Measurements from ENCODE around the gene OR4F6. TPM values are rescaled to one million over a fixed set of nuclear protein-coding genes. Genes with fewer than 3 reads are reported as not detected.
"Not testable (repeated sequence)": the region's sequence is repeated elsewhere in the genome, so short reads cannot be mapped to it uniquely, and the experiment has no call there.

The OR4F6 gene
- total RNA-seq, 1 experiment from 2014 or later = not detected

DNA sequence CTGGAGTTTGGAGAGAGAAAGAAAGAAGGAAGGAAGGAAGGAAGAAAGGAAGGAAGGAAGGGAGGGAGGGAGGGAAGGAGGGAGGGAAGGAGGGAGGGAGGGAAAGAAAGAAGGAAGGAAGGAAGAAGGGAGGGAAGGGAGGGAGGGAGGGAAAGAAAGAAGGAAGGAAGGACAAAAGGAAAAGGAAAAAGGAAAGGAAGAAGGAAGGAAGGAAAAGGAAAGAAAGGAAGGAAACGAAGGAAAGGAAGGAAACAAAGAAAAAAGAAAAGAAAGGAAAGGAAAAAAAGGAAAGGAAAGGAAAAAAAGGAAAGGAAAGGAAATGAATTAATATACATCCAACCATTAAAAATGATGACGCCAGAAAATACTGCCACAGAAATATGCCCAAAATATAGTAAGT, 18.7 kb upstream of the OR4F6 start:
- Histone ChIP-seq H2BK15ac (ENCODE audit: low read depth, low read length) (no peak overlapping the region), H2AK5ac (ENCODE audit: insufficient read length, low read length) (no peak overlapping the region), H2BK120ac (ENCODE audit: low read depth, low read length, poor library complexity, severe bottlenecking) (no peak overlapping the region), H2AFZ (ENCODE audit: low read length) (no peak overlapping the region), H2BK12ac (ENCODE audit: insufficient read length, low read depth, low read length) (no peak overlapping the region), H3K4me1 (ENCODE audit: insufficient read depth, low read length) (no peaks in the 10 kb centered on the region), H3K9me3 (ENCODE audit: control insufficient read depth, low read depth, low read length) (no peaks in the 10 kb centered on the region), H3K23me2 (ENCODE audit: insufficient read length, low read depth, low read length, poor library complexity, severe bottlenecking) (no peaks in the 10 kb centered on the region), H3K14ac (ENCODE audit: insufficient read depth, low read length) (no peak overlapping the region), H3K4ac (ENCODE audit: low read depth, low read length) (no peak overlapping the region), H3K79me1 (ENCODE audit: insufficient read depth, low read depth, low read length, poor library complexity, severe bottlenecking) (no peaks in the 10 kb centered on the region), H3K27ac (ENCODE audit: insufficient read length, low read depth, low read length) (no peak overlapping the region), H4K91ac (ENCODE audit: insufficient read length, low read depth, low read length) (no peak overlapping the region), H2BK5ac (ENCODE audit: insufficient read length, low read length) (no peak overlapping the region), H3K9ac (ENCODE audit: extremely low read depth, insufficient read length, low read length) (no peak overlapping the region), H3K79me2 (ENCODE audit: insufficient read depth, low read length) (no peaks in the 10 kb centered on the region), H3K4me2 (ENCODE audit: insufficient read depth, insufficient read length, low read length) (no peak overlapping the region), H2BK20ac (ENCODE audit: low read depth, low read length, poor library complexity, severe bottlenecking) (no peak overlapping the region), H3T11ph (ENCODE audit: low read length) (no peak overlapping the region), H3K56ac (ENCODE audit: insufficient read length, low read depth, low read length) (no peak overlapping the region), H4K20me1 (ENCODE audit: control insufficient read depth, insufficient read depth, insufficient read length) (no peaks in the 10 kb centered on the region), H3K18ac (ENCODE audit: insufficient read length, low read depth, low read length) (no peak overlapping the region), H4K5ac (ENCODE audit: insufficient read length, low read depth, low read length) (no peak overlapping the region), H4K8ac (replicated peaks; ENCODE audit: insufficient read length, low read depth, low read length) (no peak overlapping the region), H3K27me3 (ENCODE audit: insufficient read depth, low read length) (no peaks in the 10 kb centered on the region), H3K23ac (ENCODE audit: insufficient read length, low read depth, low read length) (no peak overlapping the region)
- H3K4me3 Mint-ChIP-seq = no peak overlapping the region
- no peaks in the 10 kb centered on the region; a peak in 1 of 5 replicates for H3K9me3 Mint-ChIP-seq
- no peaks in the 10 kb centered on the region for H3K36me3 Mint-ChIP-seq (ENCODE audit: insufficient read depth in 1 of 3, low read depth in 3 of 3)
- H3K27me3 Mint-ChIP-seq (ENCODE audit: low read depth) = peaks cover 16% of the 10 kb centered on the region
- DNase-seq = no peak
- no peak overlapping the region for H3K27ac Mint-ChIP-seq
- WGBS (ENCODE audit: extremely low coverage, insufficient read length, low lambda C conversion rate) = no CpG with 5 or more reads among the region's 2 CpGs
- TF ChIP-seq, protein P1, sequence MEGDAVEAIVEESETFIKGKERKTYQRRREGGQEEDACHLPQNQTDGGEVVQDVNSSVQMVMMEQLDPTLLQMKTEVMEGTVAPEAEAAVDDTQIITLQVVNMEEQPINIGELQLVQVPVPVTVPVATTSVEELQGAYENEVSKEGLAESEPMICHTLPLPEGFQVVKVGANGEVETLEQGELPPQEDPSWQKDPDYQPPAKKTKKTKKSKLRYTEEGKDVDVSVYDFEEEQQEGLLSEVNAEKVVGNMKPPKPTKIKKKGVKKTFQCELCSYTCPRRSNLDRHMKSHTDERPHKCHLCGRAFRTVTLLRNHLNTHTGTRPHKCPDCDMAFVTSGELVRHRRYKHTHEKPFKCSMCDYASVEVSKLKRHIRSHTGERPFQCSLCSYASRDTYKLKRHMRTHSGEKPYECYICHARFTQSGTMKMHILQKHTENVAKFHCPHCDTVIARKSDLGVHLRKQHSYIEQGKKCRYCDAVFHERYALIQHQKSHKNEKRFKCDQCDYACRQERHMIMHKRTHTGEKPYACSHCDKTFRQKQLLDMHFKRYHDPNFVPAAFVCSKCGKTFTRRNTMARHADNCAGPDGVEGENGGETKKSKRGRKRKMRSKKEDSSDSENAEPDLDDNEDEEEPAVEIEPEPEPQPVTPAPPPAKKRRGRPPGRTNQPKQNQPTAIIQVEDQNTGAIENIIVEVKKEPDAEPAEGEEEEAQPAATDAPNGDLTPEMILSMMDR (conservative IDR thresholded peaks at IDR 0.05) = no peak
- H3K4me1 Mint-ChIP-seq = peaks cover 0 to under 1% of the 10 kb centered on the region in 2 experiments; a peak in 1 of 4 replicates

DNA sequence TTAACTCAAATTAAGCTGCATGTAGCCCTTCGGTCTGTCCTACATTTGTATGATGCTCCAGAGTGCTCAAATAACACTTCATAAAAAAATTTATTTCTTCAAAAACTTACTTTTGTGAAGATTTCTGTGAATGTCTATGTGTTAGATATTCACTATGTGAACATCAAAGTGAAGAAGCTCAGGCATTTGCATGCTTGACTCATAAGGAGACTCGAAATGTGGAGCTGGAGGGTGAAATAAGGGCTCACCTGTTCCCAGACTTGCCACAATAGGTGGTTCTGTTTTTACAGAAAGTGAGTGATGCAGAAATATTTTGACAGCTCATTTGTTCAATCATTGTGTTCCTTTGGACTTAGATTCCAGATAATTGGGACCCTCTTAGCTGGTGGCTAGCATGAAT, 16.9 kb upstream of the OR4F6 start:
- H2BK12ac ChIP-seq (ENCODE audit: insufficient read length, low read depth, low read length); H3K4me1 Mint-ChIP-seq; H2AFZ ChIP-seq (ENCODE audit: low read length); H3K4me1 ChIP-seq (ENCODE audit: insufficient read depth, low read length); H4K8ac ChIP-seq (replicated peaks; ENCODE audit: insufficient read length, low read depth, low read length); H3K27ac ChIP-seq (ENCODE audit: insufficient read length, low read depth, low read length); H3K23ac ChIP-seq (ENCODE audit: insufficient read length, low read depth, low read length); H3K4me3 Mint-ChIP-seq; H3K79me1 ChIP-seq (ENCODE audit: insufficient read depth, low read depth, low read length, poor library complexity, severe bottlenecking); H3K9ac ChIP-seq (ENCODE audit: extremely low read depth, insufficient read length, low read length); H3T11ph ChIP-seq (ENCODE audit: low read length); H4K91ac ChIP-seq (ENCODE audit: insufficient read length, low read depth, low read length); H2BK15ac ChIP-seq (ENCODE audit: low read depth, low read length); H3K9me3 ChIP-seq (ENCODE audit: control insufficient read depth, low read depth, low read length); DNase-seq; H3K56ac ChIP-seq (ENCODE audit: insufficient read length, low read depth, low read length); H3K9me3 Mint-ChIP-seq; H3K27ac Mint-ChIP-seq; H2BK5ac ChIP-seq (ENCODE audit: insufficient read length, low read length); H4K5ac ChIP-seq (ENCODE audit: insufficient read length, low read depth, low read length); H4K20me1 ChIP-seq (ENCODE audit: control insufficient read depth, insufficient read depth, insufficient read length); H2AK5ac ChIP-seq (ENCODE audit: insufficient read length, low read length); H3K14ac ChIP-seq (ENCODE audit: insufficient read depth, low read length); H3K23me2 ChIP-seq (ENCODE audit: insufficient read length, low read depth, low read length, poor library complexity, severe bottlenecking); H3K36me3 Mint-ChIP-seq (ENCODE audit: insufficient read depth in 1 of 3, low read depth in 3 of 3); H3K4ac ChIP-seq (ENCODE audit: low read depth, low read length); H2BK20ac ChIP-seq (ENCODE audit: low read depth, low read length, poor library complexity, severe bottlenecking); H3K18ac ChIP-seq (ENCODE audit: insufficient read length, low read depth, low read length); H3K79me2 ChIP-seq (ENCODE audit: insufficient read depth, low read length); H3K4me2 ChIP-seq (ENCODE audit: insufficient read depth, insufficient read length, low read length); H2BK120ac ChIP-seq (ENCODE audit: low read depth, low read length, poor library complexity, severe bottlenecking); H3K27me3 ChIP-seq (ENCODE audit: insufficient read depth, low read length): not testable (repeated sequence)
- WGBS (ENCODE audit: extremely low coverage, insufficient read length, low lambda C conversion rate) = no CpG with 5 or more reads among the region's 2 CpGs
- H3K27me3 Mint-ChIP-seq (ENCODE audit: low read depth) = peaks cover 18% of the 10 kb centered on the region
